Memory B cell (primary cell): ENCODE results near the gene MPHOSPH9.
"Not testable (repeated sequence)": the region's sequence is repeated elsewhere in the genome, so short reads cannot be mapped to it uniquely, and the experiment has no call there.

ENCODE experiments used
- ATAC-seq: fragments of 150-1000 bp; cut with Tn5 transposase; 2 replicates; pipeline ENCODE4 v1.10.0; 2021; ENCODE audit warnings: low read depth, mild to moderate bottlenecking, moderate library complexity
- DNase-seq, 2 donors: peaks; one replicate each; pipeline ENCODE4 v3.0.0; 2022; ENCODE audit warnings: low spot score in 2 of 2
- H3K27ac Mint-ChIP-seq: one replicate; pipeline ENCODE4 v1.8.0; 2022; ENCODE audit warnings: mild to moderate bottlenecking, moderate library complexity, mixed read lengths
- H3K27me3 Mint-ChIP-seq: one replicate; pipeline ENCODE4 v1.8.0; 2022; ENCODE audit warnings: mixed read lengths
- H3K36me3 Mint-ChIP-seq: one replicate; pipeline ENCODE4 v1.8.0; 2022; ENCODE audit warnings: mild to moderate bottlenecking, mixed read lengths
- H3K4me1 Mint-ChIP-seq: one replicate; pipeline ENCODE4 v1.8.0; 2022; ENCODE audit warnings: mixed read lengths
- H3K4me3 Mint-ChIP-seq: one replicate; pipeline ENCODE4 v1.8.0; 2022; ENCODE audit warnings: mild to moderate bottlenecking, moderate library complexity, mixed read lengths
- H3K9me3 Mint-ChIP-seq: one replicate; pipeline ENCODE4 v1.8.0; 2022; ENCODE audit warnings: mixed read lengths

MPHOSPH9 gene

GRCh38 chr12:123250471-123251383 is 17.8 kb upstream of the MPHOSPH9 start:
- no peak for ATAC-seq
- Mint-ChIP-seq H3K9me3 (no peaks in the 10 kb centered on the region), H3K27ac (peak overlapping the region; percentile 32), H3K27me3 (no peaks in the 10 kb centered on the region), H3K4me3 (no peak overlapping the region), H3K4me1 (peaks cover 29% of the 10 kb centered on the region), H3K36me3 (peaks cover 18% of the 10 kb centered on the region)
- no peak for DNase-seq

- H3K9me3 Mint-ChIP-seq, H3K27me3 Mint-ChIP-seq, H3K4me3 Mint-ChIP-seq, ATAC-seq, DNase-seq, H3K27ac Mint-ChIP-seq: not testable (repeated sequence)
- peaks cover 22% of the 10 kb centered on the region for H3K36me3 Mint-ChIP-seq
- H3K4me1 Mint-ChIP-seq, result peaks cover 35% of the 10 kb centered on the region
These were observed 16.2 kb upstream of the MPHOSPH9 start for GRCh38 chr12:123248996-123249741.

- Mint-ChIP-seq H3K4me1 (peaks cover 37% of the 10 kb centered on the region), H3K36me3 (peaks cover 20% of the 10 kb centered on the region)
- DNase-seq, ATAC-seq, H3K27ac Mint-ChIP-seq, H3K4me3 Mint-ChIP-seq, H3K9me3 Mint-ChIP-seq, H3K27me3 Mint-ChIP-seq: not testable (repeated sequence)
These were observed 15.2 kb upstream of the MPHOSPH9 start for GRCh38 chr12:123248129-123248528.

GRCh38 chr12:123245678-123246077 is 12.7 kb upstream of the MPHOSPH9 start:
- Mint-ChIP-seq H3K4me3 (no peak overlapping the region), H3K9me3 (no peaks in the 10 kb centered on the region), H3K27ac (peak overlapping the region; percentile 79), H3K27me3 (no peaks in the 10 kb centered on the region), H3K4me1 (peaks cover 43% of the 10 kb centered on the region), H3K36me3 (peaks cover 23% of the 10 kb centered on the region)
- ATAC-seq, result no peak
- no peak for DNase-seq

GRCh38 chr12:123243671-123244262 is 10.8 kb upstream of the MPHOSPH9 start:
- Mint-ChIP-seq H3K27ac (peak overlapping the region; percentile 20), H3K9me3 (no peaks in the 10 kb centered on the region), H3K36me3 (peaks cover 19% of the 10 kb centered on the region), H3K4me1 (peaks cover 35% of the 10 kb centered on the region), H3K4me3 (no peak overlapping the region), H3K27me3 (no peaks in the 10 kb centered on the region)
- ATAC-seq (no peak), DNase-seq (no peak)

- ATAC-seq (no peak), DNase-seq (no peak)
- Mint-ChIP-seq H3K4me3 (no peak overlapping the region), H3K36me3 (peaks cover 12% of the 10 kb centered on the region), H3K27me3 (no peaks in the 10 kb centered on the region), H3K27ac (peak overlapping the region; percentile 75), H3K4me1 (peaks cover 34% of the 10 kb centered on the region), H3K9me3 (no peaks in the 10 kb centered on the region)
These were observed 9.4 kb upstream of the MPHOSPH9 start for GRCh38 chr12:123242116-123242904.

- Mint-ChIP-seq H3K4me3 (no peak overlapping the region), H3K27me3 (no peaks in the 10 kb centered on the region), H3K27ac (no peak overlapping the region), H3K36me3 (peaks cover 8% of the 10 kb centered on the region), H3K4me1 (peaks cover 32% of the 10 kb centered on the region), H3K9me3 (no peaks in the 10 kb centered on the region)
- DNase-seq (no peak), ATAC-seq (no peak)
These were observed 6.0 kb upstream of the MPHOSPH9 start for GRCh38 chr12:123238961-123239360.

GRCh38 chr12:123238330-123238682 is 5.4 kb upstream of the MPHOSPH9 start:
- DNase-seq (no peak), ATAC-seq (no peak)
- peaks cover 30% of the 10 kb centered on the region for H3K4me1 Mint-ChIP-seq
- H3K4me3 Mint-ChIP-seq, result no peak overlapping the region
- peaks cover 8% of the 10 kb centered on the region for H3K36me3 Mint-ChIP-seq
- H3K9me3 Mint-ChIP-seq, result no peaks in the 10 kb centered on the region
- H3K27ac Mint-ChIP-seq, result peak overlapping the region; percentile 88
- H3K27me3 Mint-ChIP-seq, result no peaks in the 10 kb centered on the region

GRCh38 chr12:123237646-123238329 is 4.8 kb upstream of the MPHOSPH9 start:
- ATAC-seq (peak; percentile 0), DNase-seq (peak; percentile 45 to 60)
- peaks cover 8% of the 10 kb centered on the region for H3K36me3 Mint-ChIP-seq
- peak overlapping the region; percentile 88 for H3K27ac Mint-ChIP-seq
- H3K27me3 Mint-ChIP-seq, result no peaks in the 10 kb centered on the region
- H3K4me3 Mint-ChIP-seq, result peak overlapping the region; percentile 74
- peaks cover 30% of the 10 kb centered on the region for H3K4me1 Mint-ChIP-seq
- H3K9me3 Mint-ChIP-seq, result no peaks in the 10 kb centered on the region

GRCh38 chr12:123233505-123234308 is 766 bp upstream of the MPHOSPH9 start:
- H3K4me3 Mint-ChIP-seq, result peak overlapping the region; percentile 96
- H3K4me1 Mint-ChIP-seq, result peaks cover 32% of the 10 kb centered on the region
- no peaks in the 10 kb centered on the region for H3K27me3 Mint-ChIP-seq
- peaks cover 3% of the 10 kb centered on the region for H3K36me3 Mint-ChIP-seq
- ATAC-seq (peak; percentile 12), DNase-seq (no peak)
- no peaks in the 10 kb centered on the region for H3K9me3 Mint-ChIP-seq
- peak overlapping the region; percentile 93 for H3K27ac Mint-ChIP-seq

GRCh38 chr12:123232472-123232806 is 502 bp downstream of the MPHOSPH9 start:
- Mint-ChIP-seq H3K4me1 (peaks cover 28% of the 10 kb centered on the region), H3K36me3 (peaks cover 3% of the 10 kb centered on the region), H3K27ac (peak overlapping the region; percentile 93), H3K4me3 (peak overlapping the region; percentile 96), H3K27me3 (no peaks in the 10 kb centered on the region), H3K9me3 (no peaks in the 10 kb centered on the region)
- ATAC-seq (no peak), DNase-seq (no peak)

- H3K27ac Mint-ChIP-seq, result peak overlapping the region; percentile 93
- H3K4me3 Mint-ChIP-seq, result peak overlapping the region; percentile 96
- DNase-seq (no peak), ATAC-seq (no peak)
- no peaks in the 10 kb centered on the region for H3K27me3 Mint-ChIP-seq
- no peaks in the 10 kb centered on the region for H3K9me3 Mint-ChIP-seq
- peaks cover 3% of the 10 kb centered on the region for H3K36me3 Mint-ChIP-seq
- peaks cover 25% of the 10 kb centered on the region for H3K4me1 Mint-ChIP-seq
These were observed 1.0 kb downstream of the MPHOSPH9 start for GRCh38 chr12:123231931-123232330.
